Testis (tissue), 2 donors: ENCODE measurements around the gene C16orf82.
A peak's percentile ranks its signal among the peaks of the same experiment; 100 is the strongest.

Source experiments
- POLR2A ChIP-seq: fragments of 450-650 bp; IDR thresholded peaks from one replicate; pipeline ENCODE4 v1.6.1; 2017; ENCODE audit warnings: antibody characterized with exemption, mild to moderate bottlenecking, moderate library complexity
- TF ChIP-seq, protein P1 (sequence below), 3 experiments: fragments of 450-650 bp in 2 of 3; fragments of 200-600 bp in 1 of 3; sonication (generic) in 1 of 3; IDR thresholded peaks; one replicate each; pipeline ENCODE4 v1.5.1; 2016 to 2019; ENCODE audit warnings: antibody characterized with exemption in 3 of 3, mild to moderate bottlenecking in 2 of 3, moderate library complexity in 1 of 3

DNA sequence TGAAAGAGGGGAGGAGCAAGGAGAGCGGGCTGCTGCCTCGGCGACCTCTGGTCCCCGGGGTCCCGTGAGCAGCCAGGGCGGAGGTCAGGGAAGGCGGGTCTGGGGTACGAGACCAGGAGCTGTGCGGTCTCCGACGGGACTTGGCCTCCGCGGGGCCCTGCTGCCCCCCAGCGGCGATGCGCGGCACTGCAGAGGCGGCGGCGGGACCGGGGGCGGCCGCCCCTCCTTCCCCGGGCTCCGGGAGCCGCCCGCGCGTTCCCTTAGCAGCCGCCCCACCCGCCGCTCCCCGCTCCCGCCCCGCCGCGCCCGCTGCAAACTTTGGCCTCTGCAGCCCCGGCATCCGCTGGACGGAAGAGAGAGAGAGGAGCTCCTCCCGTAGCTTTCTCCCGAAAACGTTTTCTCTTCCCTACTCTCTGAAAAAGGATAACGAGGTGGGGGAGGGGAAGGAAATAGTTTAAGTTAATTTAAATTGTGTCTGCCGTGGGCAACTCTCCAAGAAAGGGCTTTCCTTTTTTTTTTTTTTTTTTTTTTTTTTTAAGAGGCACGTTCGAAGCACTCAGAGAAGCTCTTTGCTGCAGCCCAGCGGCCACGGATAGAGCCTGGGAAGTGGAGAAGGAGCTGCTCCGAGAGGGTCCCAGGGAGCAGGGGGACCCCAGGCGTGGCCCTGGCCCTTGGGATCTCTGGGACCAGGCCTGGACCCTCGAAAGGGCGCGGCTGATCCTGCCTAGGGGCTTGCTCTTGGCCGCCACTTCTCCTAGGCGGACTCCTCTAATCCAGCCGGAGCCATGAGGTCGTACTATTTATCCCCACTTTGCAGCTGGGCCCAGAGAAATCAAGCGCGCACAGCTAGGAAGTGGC is 43.2 kb downstream of the C16orf82 start:
- no peak for TF ChIP-seq POLR2A
- TF ChIP-seq, protein P1, sequence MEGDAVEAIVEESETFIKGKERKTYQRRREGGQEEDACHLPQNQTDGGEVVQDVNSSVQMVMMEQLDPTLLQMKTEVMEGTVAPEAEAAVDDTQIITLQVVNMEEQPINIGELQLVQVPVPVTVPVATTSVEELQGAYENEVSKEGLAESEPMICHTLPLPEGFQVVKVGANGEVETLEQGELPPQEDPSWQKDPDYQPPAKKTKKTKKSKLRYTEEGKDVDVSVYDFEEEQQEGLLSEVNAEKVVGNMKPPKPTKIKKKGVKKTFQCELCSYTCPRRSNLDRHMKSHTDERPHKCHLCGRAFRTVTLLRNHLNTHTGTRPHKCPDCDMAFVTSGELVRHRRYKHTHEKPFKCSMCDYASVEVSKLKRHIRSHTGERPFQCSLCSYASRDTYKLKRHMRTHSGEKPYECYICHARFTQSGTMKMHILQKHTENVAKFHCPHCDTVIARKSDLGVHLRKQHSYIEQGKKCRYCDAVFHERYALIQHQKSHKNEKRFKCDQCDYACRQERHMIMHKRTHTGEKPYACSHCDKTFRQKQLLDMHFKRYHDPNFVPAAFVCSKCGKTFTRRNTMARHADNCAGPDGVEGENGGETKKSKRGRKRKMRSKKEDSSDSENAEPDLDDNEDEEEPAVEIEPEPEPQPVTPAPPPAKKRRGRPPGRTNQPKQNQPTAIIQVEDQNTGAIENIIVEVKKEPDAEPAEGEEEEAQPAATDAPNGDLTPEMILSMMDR (IDR thresholded peaks at IDR 0.05): peak; percentile 49 to 94 (median 79)
